GM18526 (cell line): ENCODE results near the gene POLE2.
A peak's percentile ranks its signal among the peaks of the same experiment; 100 is the strongest.

Experiments
- POLR2A ChIP-seq: IDR thresholded peaks from 3 replicates; pipeline ENCODE4 v1.6.1; 2011; ENCODE audit not compliant: insufficient read length; ENCODE audit errors: extremely low read depth

POLE2 gene

DNA sequence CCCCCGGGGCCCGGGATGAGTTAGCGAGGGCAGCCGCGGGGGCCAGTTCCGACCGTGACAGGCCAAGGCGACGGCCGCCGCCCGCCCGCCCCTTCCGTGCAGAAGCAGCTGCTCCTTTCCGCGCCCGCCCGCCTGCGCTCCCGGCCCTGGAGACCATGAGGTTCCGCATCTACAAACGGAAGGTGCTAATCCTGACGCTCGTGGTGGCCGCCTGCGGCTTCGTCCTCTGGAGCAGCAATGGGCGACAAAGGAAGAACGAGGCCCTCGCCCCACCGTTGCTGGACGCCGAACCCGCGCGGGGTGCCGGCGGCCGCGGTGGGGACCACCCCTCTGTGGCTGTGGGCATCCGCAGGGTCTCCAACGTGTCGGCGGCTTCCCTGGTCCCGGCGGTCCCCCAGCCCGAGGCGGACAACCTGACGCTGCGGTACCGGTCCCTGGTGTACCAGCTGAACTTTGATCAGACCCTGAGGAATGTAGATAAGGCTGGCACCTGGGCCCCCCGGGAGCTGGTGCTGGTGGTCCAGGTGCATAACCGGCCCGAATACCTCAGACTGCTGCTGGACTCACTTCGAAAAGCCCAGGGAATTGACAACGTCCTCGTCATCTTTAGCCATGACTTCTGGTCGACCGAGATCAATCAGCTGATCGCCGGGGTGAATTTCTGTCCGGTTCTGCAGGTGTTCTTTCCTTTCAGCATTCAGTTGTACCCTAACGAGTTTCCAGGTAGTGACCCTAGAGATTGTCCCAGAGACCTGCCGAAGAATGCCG lies 66.7 kb downstream of the POLE2 start:
- TF ChIP-seq POLR2A, result no peak

DNA sequence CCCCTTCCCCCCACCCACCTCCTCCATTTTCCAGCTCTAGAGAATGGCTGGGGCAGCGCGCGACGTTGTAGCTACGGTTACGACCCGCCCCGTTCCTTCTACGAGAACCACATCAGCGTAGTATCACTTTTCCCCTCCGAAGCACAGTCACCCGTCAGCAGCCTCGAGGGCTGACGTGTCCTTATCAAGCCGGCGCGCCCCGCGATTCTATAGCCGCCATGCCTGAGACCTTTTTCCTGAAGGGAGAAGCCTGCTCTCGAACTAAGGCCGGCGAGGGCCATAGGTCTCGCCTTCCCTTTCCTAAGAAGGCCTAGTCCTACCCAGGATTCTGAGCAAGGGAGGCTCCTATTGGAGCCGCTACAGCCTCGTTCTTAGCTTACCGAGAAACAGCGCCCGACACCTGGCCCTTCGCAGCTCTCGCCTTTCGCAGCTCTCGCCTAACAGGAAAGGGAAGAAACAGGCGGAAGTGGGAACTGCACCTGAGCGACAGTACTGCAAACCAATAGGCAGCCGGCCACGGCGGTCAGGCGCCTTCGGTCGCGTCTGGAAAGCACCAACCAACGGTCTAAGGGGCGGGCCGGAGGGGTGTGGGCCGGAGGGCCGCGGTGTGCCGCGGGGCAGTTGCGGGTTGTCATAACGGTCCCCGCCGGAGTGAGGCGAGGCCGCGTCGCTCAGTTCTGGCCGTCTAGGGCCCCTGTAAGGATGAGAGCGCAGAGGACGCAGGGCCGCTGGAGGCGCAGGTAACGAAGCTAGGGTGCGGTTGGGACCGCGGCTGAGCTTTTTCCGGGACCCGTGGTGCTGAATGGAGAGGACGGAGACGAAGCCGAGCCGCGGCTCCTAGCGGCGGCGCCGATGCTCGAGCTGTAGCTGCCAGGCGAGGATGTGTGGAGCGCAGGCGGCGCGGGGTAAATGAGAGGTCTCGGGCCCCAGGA lies 67.6 kb downstream of the POLE2 start, which contains the start of the genes MGAT2 and RPL36AL:
TSS of gene MGAT2 (plus strand) at position 618 of the 932 bp plus-strand sequence. CDS start 470 bp downstream, outside the sequence.
TSS of gene RPL36AL (minus strand) at position 445 of the 932 bp plus-strand sequence. CDS start 1,522 bp downstream, outside the sequence.
- peak; percentile 98 for TF ChIP-seq POLR2A

DNA sequence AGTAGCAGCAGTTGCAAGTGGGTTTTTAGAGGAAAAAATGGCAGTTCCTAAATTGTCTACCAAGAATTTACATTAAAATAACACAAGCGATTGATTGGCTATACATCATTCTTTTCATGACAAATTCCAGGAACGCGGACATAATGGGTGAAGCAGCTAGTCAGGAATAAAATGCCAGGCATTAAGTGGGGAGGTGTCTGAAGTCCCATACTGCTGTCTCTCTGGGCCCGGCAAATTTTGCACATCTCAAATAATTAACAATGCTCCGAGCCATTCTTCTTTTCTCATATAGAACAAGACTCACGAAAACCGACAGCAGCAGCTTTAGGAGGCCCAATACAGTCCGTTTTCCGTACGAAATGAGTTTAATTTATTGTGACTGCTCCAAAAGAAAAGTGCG lies 68.3 kb downstream of the POLE2 start:
- no peak for TF ChIP-seq POLR2A

DNA sequence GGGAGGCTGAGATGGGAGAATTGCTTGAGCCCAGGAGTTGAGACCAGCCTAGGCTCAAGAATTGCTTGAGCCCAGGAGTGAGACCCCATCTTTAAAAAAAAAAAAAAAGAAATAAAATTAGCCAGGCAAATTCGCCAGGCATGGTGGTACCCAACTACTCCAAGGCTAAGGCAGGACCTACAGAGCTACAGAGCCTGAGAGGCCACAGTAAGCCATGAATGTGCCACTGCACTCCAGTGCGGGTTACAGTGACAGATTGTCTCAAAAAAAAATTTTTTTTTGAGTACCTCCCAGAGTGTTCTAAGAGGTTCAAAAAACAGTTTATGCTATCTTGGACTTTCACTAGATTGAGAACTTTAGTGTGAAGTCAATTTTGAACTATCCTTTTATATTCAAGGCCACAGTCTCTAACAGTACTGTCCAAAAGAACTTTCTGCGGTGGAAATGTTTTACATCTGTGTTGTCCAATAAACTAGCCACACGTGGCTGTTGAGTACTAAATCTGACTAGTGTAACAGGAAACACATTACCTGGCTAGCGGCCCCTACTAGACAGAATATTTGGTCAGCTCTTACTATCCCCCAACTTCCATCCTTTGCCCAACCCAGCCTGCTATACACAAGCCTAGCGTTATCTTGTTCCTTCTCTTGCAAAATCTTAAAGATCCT lies 70.0 kb downstream of the POLE2 start:
- no peak for TF ChIP-seq POLR2A

DNA sequence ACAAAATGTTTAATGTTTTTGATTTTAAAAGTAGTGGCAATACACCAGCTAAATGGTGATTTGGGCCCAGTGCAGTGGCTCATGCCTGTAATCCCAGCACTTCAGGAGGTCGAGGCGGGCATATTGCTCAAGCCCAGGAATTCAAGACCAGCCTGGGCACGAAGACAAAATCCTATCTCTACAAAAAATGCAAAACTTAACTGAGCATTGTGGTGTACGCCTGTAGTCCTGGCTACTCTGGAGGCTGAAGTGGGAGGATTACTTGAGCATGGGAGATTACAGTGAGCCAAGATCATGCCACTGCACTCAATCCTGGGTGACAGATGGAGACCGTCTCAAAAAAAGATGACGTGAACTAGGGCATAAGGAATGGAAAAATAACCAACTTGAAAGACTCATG lies 72.2 kb downstream of the POLE2 start:
- TF ChIP-seq POLR2A, result no peak

DNA sequence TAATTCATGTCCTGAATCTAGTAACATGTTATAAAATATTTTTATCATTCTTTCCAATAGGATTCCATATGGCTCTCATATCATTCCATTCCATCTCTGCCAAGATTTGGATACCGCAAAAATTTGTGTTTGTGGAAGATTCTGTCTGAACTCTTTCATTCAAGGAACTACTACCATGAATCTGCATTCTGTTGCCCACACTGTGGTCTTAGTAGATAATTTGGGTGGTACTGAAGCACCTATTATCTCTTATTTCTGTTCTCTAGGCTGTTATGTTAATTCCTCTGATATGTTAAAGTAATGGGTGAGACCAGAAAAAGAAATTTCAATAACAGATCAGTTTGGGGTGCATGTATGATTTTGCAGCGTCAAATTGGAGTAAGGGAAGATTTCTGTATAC lies 73.8 kb downstream of the POLE2 start:
- no peak for TF ChIP-seq POLR2A

DNA sequence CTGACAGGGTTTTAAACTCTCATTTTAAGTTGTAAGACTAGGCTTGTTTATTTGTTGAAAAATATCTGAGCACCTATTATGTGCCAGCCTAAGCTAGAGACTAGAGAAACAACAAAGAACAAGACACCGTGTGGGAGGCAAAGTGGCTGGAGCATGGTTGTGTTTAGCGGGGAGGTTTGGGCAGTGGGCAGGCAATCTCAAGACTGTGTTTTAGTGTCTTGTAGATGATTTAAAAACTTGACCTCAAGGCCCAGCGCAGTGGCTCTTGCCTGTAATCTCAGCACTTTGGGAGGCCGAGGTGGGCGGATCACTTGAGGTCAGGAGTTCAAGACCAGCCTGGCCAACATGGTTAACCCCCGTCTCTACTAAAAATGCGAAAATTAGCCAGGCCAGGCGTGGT lies 75.3 kb downstream of the POLE2 start:
- no peak for TF ChIP-seq POLR2A

DNA sequence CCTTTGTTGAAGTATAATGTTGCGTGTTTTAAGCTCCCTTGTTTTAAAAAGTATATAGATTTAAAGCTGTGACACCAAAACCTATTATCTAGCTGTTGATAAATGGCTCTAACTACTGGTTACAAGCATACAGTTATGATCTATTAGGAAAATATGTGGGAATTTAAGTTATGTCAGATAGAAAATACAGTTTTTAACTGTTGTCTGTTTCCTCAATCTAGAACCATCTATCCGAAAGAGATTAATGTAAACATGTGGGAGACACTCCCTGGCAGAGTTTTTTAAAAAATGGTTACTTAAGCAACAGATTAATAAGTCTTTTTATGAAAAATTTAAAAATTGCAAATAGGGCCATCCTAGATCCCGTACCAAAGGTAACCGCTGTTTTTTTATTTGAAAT lies 75.8 kb downstream of the POLE2 start:
- no peak for TF ChIP-seq POLR2A

DNA sequence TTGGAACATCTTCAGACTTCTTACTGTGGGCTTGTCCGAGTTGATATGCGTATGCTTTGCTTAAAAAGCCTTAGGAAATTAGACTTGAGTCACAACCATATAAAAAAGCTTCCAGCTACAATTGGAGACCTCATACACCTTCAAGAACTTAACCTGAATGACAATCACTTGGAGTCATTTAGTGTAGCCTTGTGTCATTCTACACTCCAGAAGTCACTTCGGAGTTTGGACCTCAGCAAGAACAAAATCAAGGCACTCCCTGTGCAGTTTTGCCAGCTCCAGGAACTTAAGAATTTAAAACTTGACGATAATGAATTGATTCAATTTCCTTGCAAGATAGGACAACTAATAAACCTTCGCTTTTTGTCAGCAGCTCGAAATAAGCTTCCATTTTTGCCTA lies 80.4 kb downstream of the POLE2 start:
- TF ChIP-seq POLR2A, result no peak

DNA sequence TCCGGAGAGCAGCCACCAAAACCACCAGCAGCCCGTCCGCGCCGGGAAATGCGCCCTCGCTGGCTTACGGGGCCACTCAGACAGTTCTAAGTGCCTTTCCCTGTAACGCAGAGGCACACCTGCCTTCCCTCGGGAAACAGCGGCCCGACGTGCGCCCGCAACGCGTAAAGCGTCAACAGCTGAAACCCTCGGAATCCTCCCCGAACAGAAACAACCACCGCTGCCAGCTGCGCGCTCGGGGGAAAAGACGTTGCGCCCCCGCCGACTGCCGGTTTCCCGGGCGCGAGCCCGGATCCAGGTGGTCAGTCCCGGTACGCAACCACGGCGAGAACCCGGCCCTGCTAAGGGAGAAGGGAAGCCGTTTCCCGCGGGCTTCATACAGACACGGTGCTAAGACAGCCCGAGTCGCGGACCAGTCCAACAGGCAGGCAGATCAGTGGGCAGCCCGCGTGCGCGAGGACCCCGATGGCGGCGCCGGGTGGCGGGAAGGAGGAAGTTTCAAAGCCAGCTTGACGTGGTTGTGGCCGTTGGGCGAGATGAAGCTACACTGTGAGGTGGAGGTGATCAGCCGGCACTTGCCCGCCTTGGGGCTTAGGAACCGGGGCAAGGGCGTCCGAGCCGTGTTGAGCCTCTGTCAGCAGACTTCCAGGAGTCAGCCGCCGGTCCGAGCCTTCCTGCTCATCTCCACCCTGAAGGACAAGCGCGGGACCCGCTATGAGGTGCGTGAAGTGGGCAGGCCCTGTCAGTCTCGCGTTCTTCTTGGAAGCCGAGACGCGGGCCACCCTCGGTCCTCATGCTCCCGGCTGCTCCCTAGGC lies 89.3 kb downstream of the POLE2 start, which contains the start of gene LRR1:
TSS of gene LRR1 (plus strand) at position 456 of the 816 bp plus-strand sequence. CDS start at position 537, 81 bp downstream.
- TF ChIP-seq POLR2A, result peak; percentile 86

DNA sequence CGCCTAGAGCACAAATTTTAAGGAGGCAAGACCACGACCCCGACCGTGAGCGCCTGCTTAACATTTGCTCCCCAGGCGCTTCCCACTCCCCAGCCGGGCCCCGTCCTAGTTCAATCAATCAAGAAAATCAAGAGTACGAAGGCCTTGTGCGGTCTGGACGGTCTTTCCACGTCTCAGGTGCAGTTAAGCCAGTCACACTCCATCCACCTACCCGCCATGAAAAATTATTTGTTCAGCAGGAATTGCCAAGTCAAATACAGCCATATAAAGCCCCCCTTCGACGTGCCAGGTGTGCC lies 89.9 kb downstream of the POLE2 start:
- no peak for TF ChIP-seq POLR2A

DNA sequence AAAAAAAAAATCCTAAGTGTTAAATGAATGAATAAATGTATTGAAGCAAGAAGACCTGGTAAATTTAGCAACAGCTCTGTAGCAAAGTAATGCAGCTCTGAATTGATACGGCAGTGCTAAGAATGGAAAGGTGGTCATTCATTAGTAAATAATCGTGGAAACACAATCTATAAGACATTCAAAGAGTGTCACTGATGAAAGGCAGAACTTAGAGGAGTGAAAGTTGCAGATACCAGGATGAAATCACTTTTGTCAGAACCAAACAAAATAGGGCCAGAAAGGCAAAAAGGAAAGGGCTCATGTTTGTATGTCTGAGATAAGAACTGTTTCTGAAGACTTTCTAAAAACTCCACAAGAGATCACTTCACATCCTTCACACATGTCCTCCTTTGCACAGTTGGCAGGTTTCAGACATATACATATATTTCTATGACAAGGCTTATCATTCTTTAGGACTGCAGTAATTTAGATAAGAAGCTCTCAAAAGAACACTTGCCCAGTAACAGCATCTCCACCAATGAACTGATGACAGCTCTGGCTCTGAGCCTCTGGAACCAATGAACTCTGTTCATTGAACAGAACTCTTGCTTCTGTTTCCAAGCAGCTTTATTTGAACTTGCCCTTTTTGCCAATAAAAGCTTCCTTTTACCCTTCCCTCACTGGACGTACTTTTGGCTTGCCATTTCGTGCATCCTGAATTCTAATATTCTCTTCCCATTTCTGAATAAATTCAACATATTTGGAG lies 93.5 kb downstream of the POLE2 start:
- TF ChIP-seq POLR2A, result no peak
